OCI-LY3 (cell line): ENCODE data around the gene NME5.
A peak's percentile ranks its signal among the peaks of the same experiment; 100 is the strongest.

Experiments used
- H2AFZ ChIP-seq: fragments of 200-600, 300-600 bp; shearing (Covaris generic); 2 replicates; pipeline ENCODE4 v1.6.0; 2014; ENCODE audit warnings: antibody characterized with exemption, low read depth, low read length
- H3K27ac ChIP-seq: fragments of 200-600, 300-600 bp; sonication (generic); 2 replicates; pipeline ENCODE4 v1.5.1; 2014; ENCODE audit warnings: mild to moderate bottlenecking, low read length, moderate library complexity, mixed read lengths
- H3K27me3 ChIP-seq: fragments of 200-600, 300-600 bp; sonication (generic); 2 replicates; pipeline ENCODE4 v1.6.1; 2014; ENCODE audit warnings: low read depth, low read length, mixed read lengths
- H3K36me3 ChIP-seq: fragments of 200-600, 300-600 bp; sonication (generic); replicated peaks from 2 replicates; pipeline ENCODE3; 2014; ENCODE audit warnings: low read depth, low read length, mixed read lengths
- H3K4me1 ChIP-seq: fragments of 300-600, 200-600 bp; sonication (generic); 2 replicates; pipeline ENCODE4 v1.6.1; 2014; ENCODE audit warnings: low read length, mixed read lengths
- H3K4me2 ChIP-seq: fragments of 200-600, 300-600 bp; sonication (generic); 2 replicates; pipeline ENCODE4 v1.6.1; 2014; ENCODE audit warnings: low read length, mixed read lengths
- H3K4me3 ChIP-seq: fragments of 300-600, 200-600 bp; sonication (generic); 2 replicates; pipeline ENCODE4 v1.5.1; 2014; ENCODE audit warnings: antibody characterized with exemption, mild to moderate bottlenecking, low read length, moderate library complexity
- H3K79me2 ChIP-seq: fragments of 300-600, 200-600 bp; shearing (Covaris generic); 2 replicates; pipeline ENCODE4 v1.6.1; 2014; ENCODE audit warnings: mild to moderate bottlenecking, low read length, mixed read lengths
- H3K9ac ChIP-seq: fragments of 300-600, 200-600 bp; shearing (Covaris generic); 2 replicates; pipeline ENCODE4 v1.6.0; 2014; ENCODE audit warnings: mild to moderate bottlenecking, low read length, moderate library complexity
- H3K9me3 ChIP-seq: fragments of 200-600, 300-600 bp; shearing (Covaris generic); 2 replicates; pipeline ENCODE4 v1.6.1; 2014; ENCODE audit warnings: low read length, mixed read lengths; ENCODE audit not compliant: insufficient read depth
- H4K20me1 ChIP-seq: fragments of 200-600, 300-600 bp; sonication (generic); 2 replicates; pipeline ENCODE4 v1.6.1; 2016; ENCODE audit warnings: low read length, mixed read lengths; ENCODE audit not compliant: insufficient read depth
- CTCF ChIP-seq: fragments of 200-600, 300-600 bp; sonication (generic); IDR thresholded peaks from 2 replicates; pipeline ENCODE4 v1.5.1; 2014; ENCODE audit warnings: antibody characterized with exemption, low read length, low read depth
- EZH2phosphoT487 ChIP-seq: fragments of 200-600 bp; shearing (Covaris generic); IDR thresholded peaks from 2 replicates; pipeline ENCODE4 v1.6.1; 2018; ENCODE audit warnings: antibody characterized with exemption, mixed run types, low read depth

Gene NME5

GRCh38 chr5:138109463-138110265 lies 29.6 kb downstream of the NME5 start:
- Histone ChIP-seq H3K27me3 (peaks cover 13% of the 10 kb centered on the region; the same call in 1 of the 2 replicates), H3K9me3 (no peaks in the 10 kb centered on the region), H3K27ac (no peak overlapping the region), H3K4me1 (no peaks in the 10 kb centered on the region), H3K9ac (no peak overlapping the region), H3K4me2 (no peak overlapping the region), H4K20me1 (no peaks in the 10 kb centered on the region), H2AFZ (no peak overlapping the region), H3K36me3 (no peaks in the 10 kb centered on the region), H3K79me2 (no peaks in the 10 kb centered on the region), H3K4me3 (no peak overlapping the region)
- TF ChIP-seq EZH2phosphoT487 (no peak), CTCF (no peak)

- Histone ChIP-seq H4K20me1 (no peaks in the 10 kb centered on the region), H3K27ac (no peak overlapping the region), H3K4me1 (peaks cover 10% of the 10 kb centered on the region), H3K79me2 (no peaks in the 10 kb centered on the region), H3K4me3 (no peak overlapping the region), H3K4me2 (no peak overlapping the region), H2AFZ (no peak overlapping the region), H3K9ac (no peak overlapping the region), H3K9me3 (no peaks in the 10 kb centered on the region), H3K36me3 (no peaks in the 10 kb centered on the region), H3K27me3 (peaks cover 13% of the 10 kb centered on the region; the same call in 1 of the 2 replicates)
- TF ChIP-seq CTCF: no peak
- TF ChIP-seq EZH2phosphoT487: no peak
These were observed 32.0 kb downstream of the NME5 start for GRCh38 chr5:138107213-138107612.

GRCh38 chr5:138105709-138106108 lies 33.5 kb downstream of the NME5 start:
- Histone ChIP-seq H3K36me3 (no peaks in the 10 kb centered on the region), H3K4me2 (no peak overlapping the region), H4K20me1 (no peaks in the 10 kb centered on the region), H2AFZ (no peak overlapping the region), H3K9me3 (no peaks in the 10 kb centered on the region), H3K79me2 (no peaks in the 10 kb centered on the region), H3K4me3 (no peak overlapping the region), H3K4me1 (peaks cover 10% of the 10 kb centered on the region), H3K9ac (no peak overlapping the region), H3K27me3 (peaks cover 6% of the 10 kb centered on the region; the same call in 1 of the 2 replicates), H3K27ac (no peak overlapping the region)
- TF ChIP-seq CTCF (no peak), EZH2phosphoT487 (no peak)

GRCh38 chr5:138103319-138103637 lies 36.0 kb downstream of the NME5 start:
- Histone ChIP-seq H3K27ac (no peak overlapping the region), H3K9ac (no peak overlapping the region)

More at GRCh38 chr5:138103319-138103637, 36.0 kb downstream of the NME5 start:
- Histone ChIP-seq H3K36me3 (no peaks in the 10 kb centered on the region), H4K20me1 (no peaks in the 10 kb centered on the region), H3K9me3 (no peaks in the 10 kb centered on the region), H3K4me3 (no peak overlapping the region), H2AFZ (no peak overlapping the region), H3K79me2 (no peaks in the 10 kb centered on the region), H3K27me3 (no peaks in the 10 kb centered on the region), H3K4me1 (peaks cover 10% of the 10 kb centered on the region), H3K4me2 (peak overlapping the region; percentile 24; the same call in 1 of the 2 replicates)
- TF ChIP-seq CTCF (no peak), EZH2phosphoT487 (no peak)
